OCI-LY3 (cell line): Measurements from ENCODE around the gene GFRA1.

Experiments used
- EZH2phosphoT487 ChIP-seq: fragments of 200-600 bp; shearing (Covaris generic); IDR thresholded peaks from 2 replicates; pipeline ENCODE4 v1.6.1; 2018; ENCODE audit warnings: antibody characterized with exemption, mixed run types, low read depth
- TF ChIP-seq, protein P1 (sequence below): fragments of 200-600, 300-600 bp; sonication (generic); IDR thresholded peaks from 2 replicates; pipeline ENCODE4 v1.5.1; 2014; ENCODE audit warnings: antibody characterized with exemption, low read length, low read depth

DNA sequence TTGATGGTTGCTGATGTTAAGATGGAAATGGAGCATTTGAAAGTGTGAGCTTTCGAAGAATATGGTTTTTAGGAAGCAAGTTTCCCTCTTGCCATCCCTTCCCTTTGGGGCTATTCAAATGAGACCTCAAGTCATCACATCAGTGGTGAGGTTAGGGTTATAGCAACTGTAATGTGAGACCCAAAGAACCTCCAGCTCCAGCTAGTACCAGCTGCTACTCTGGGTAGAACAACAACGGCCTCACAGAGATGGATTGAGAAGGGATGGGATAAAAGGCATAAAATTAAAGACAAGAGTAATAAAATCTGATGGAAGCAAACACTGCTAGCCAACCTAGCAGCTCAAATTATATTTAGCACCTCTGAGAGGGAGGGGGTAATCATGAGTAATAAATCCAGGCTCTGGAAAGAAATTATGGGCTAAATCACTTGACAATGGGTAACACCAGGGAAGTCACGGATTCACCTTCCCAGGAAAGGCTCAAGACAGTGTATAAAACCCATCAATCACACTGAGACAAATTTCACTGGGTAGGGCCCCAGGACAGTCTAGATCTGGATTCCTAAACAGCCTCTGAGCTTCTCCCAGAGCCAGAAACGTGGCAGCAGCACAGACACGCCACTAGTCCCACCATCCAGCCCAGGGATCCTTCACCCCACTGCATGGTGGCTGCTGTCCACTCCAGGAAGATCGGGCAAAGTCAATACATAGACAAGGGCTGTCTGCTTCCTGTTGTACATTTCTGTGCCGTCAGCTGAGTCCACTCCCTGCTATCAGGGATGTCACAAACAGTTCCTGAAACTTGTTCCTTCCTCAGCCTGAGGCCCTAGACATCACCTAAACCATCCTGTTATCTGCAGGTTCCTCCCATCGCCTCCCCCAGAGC is 151.1 kb downstream of the GFRA1 start:
- TF ChIP-seq, protein P1, sequence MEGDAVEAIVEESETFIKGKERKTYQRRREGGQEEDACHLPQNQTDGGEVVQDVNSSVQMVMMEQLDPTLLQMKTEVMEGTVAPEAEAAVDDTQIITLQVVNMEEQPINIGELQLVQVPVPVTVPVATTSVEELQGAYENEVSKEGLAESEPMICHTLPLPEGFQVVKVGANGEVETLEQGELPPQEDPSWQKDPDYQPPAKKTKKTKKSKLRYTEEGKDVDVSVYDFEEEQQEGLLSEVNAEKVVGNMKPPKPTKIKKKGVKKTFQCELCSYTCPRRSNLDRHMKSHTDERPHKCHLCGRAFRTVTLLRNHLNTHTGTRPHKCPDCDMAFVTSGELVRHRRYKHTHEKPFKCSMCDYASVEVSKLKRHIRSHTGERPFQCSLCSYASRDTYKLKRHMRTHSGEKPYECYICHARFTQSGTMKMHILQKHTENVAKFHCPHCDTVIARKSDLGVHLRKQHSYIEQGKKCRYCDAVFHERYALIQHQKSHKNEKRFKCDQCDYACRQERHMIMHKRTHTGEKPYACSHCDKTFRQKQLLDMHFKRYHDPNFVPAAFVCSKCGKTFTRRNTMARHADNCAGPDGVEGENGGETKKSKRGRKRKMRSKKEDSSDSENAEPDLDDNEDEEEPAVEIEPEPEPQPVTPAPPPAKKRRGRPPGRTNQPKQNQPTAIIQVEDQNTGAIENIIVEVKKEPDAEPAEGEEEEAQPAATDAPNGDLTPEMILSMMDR: no peak
- no peak for TF ChIP-seq EZH2phosphoT487
